Left ventricle myocardium inferior (tissue), 1 donor: Measurements from ENCODE around the gene FCRL3. TPM values are rescaled to one million over a fixed set of nuclear protein-coding genes. Genes with fewer than 3 reads are reported as not detected.

Experiments
- DNase-seq: peaks from one replicate; pipeline ENCODE4 v3.0.0-alpha.2; 2020
- H3K27ac ChIP-seq: fragments of 200-600 bp; replicated peaks from 2 replicates; pipeline ENCODE4 v1.8.0; 2021
- H3K27me3 ChIP-seq: fragments of 200-600 bp; 2 replicates; pipeline ENCODE4 v1.8.0; 2021; ENCODE audit warnings: low read depth
- H3K36me3 ChIP-seq: fragments of 200-600 bp; 2 replicates; pipeline ENCODE4 v1.8.0; 2021
- H3K4me1 ChIP-seq: fragments of 200-600 bp; 2 replicates; pipeline ENCODE4 v1.8.0; 2021
- H3K4me3 ChIP-seq: fragments of 200-600 bp; 2 replicates; pipeline ENCODE4 v1.8.0; 2021; ENCODE audit warnings: mild to moderate bottlenecking, moderate library complexity
- H3K9me3 ChIP-seq: fragments of 200-600 bp; replicated peaks from 2 replicates; pipeline ENCODE4 v1.8.0; 2021
- CTCF ChIP-seq: fragments of 200-600 bp; IDR thresholded peaks from 2 replicates; pipeline ENCODE4 v1.8.0; 2021; ENCODE audit warnings: antibody characterized with exemption, mild to moderate bottlenecking, borderline replicate concordance
- intact Hi-C: fragments of 100-400 bp; cut with micrococcal nuclease; formaldehyde crosslinking; loops from one replicate; pipeline ENCODE4 v1.11.0; 2022
- total RNA-seq: library from RNA; stranded (reverse); fragmentation: NEBNext Ultra II Directional; extraction: Animal tissue kit (Norgen Biotek cat#: 25700); gene quantifications from one replicate; pipeline ENCODE4 v1.2.1, GENCODE V29; 2021
- donor health status: DM: no; HTN: yes; CAD: no; lungs with severe emphysema.

FCRL3 gene
- total RNA-seq, 1 donor from 2014 or later = 0.08 TPM

- Histone ChIP-seq H3K27me3 (peaks cover 15% of the 10 kb centered on the region), H3K9me3 (no peaks in the 10 kb centered on the region), H3K4me3 (no peak overlapping the region), H3K4me1 (no peaks in the 10 kb centered on the region), H3K36me3 (no peaks in the 10 kb centered on the region), H3K27ac (no peak overlapping the region)
- intact Hi-C loops = no loop called here
- no peak for DNase-seq
- TF ChIP-seq CTCF = no peak
These were observed 47.1 kb downstream of the FCRL3 start for GRCh38 chr1:157653494-157653873.

- TF ChIP-seq CTCF = no peak
- Histone ChIP-seq H3K27me3 (peaks cover 19% of the 10 kb centered on the region), H3K27ac (no peak overlapping the region), H3K4me3 (no peak overlapping the region), H3K4me1 (no peaks in the 10 kb centered on the region), H3K36me3 (no peaks in the 10 kb centered on the region), H3K9me3 (no peaks in the 10 kb centered on the region)
- no peak for DNase-seq
- intact Hi-C loops = no loop called here
These were observed 47.6 kb downstream of the FCRL3 start for GRCh38 chr1:157652859-157653493.

- DNase-seq = no peak
- TF ChIP-seq CTCF = no peak
- intact Hi-C loops = no loop called here
These were observed 52.3 kb downstream of the FCRL3 start for GRCh38 chr1:157648317-157648716.

GRCh38 chr1:157646144-157646543, 54.4 kb downstream of the FCRL3 start:
- Histone ChIP-seq H3K27me3 (peaks cover 19% of the 10 kb centered on the region), H3K27ac (no peak overlapping the region), H3K36me3 (no peaks in the 10 kb centered on the region), H3K9me3 (no peaks in the 10 kb centered on the region), H3K4me3 (no peak overlapping the region), H3K4me1 (no peaks in the 10 kb centered on the region)
- no peak for DNase-seq
- no peak for TF ChIP-seq CTCF
- intact Hi-C loops = no loop called here

More at GRCh38 chr1:157648317-157648716, 52.3 kb downstream of the FCRL3 start:
- Histone ChIP-seq H3K27me3 (peaks cover 19% of the 10 kb centered on the region), H3K9me3 (no peaks in the 10 kb centered on the region), H3K27ac (no peak overlapping the region), H3K4me3 (no peak overlapping the region), H3K36me3 (no peaks in the 10 kb centered on the region), H3K4me1 (no peaks in the 10 kb centered on the region)

GRCh38 chr1:157641177-157641576, 59.4 kb downstream of the FCRL3 start:
- Histone ChIP-seq H3K27ac (no peak overlapping the region), H3K27me3 (no peaks in the 10 kb centered on the region), H3K4me1 (no peaks in the 10 kb centered on the region), H3K9me3 (no peaks in the 10 kb centered on the region), H3K36me3 (no peaks in the 10 kb centered on the region), H3K4me3 (no peak overlapping the region)
- intact Hi-C loops = no loop called here
- DNase-seq = no peak
- no peak for TF ChIP-seq CTCF
